Measurements from ENCODE around the gene SLC6A2. TPM values are rescaled to one million over a fixed set of nuclear protein-coding genes. Genes with fewer than 3 reads are reported as not detected.

SLC6A2 gene
- total and polyA plus RNA-seq, 2 experiments from 2014 or later = 0.35 to 0.39 TPM

GRCh38 chr16:55737318-55737717 is 81.5 kb downstream of the SLC6A2 start (continued):
- TF ChIP-seq CTCF (conservative IDR thresholded peaks at IDR 0.05; ENCODE audit: low read depth in 2 of 2) (no peak), JUNB (IDR thresholded peaks at IDR 0.05; ENCODE audit: unreplicated experiment) (no peak), STAT1 (IDR thresholded peaks at IDR 0.05; ENCODE audit: unreplicated experiment) (no peak), EZH2 (IDR thresholded peaks at IDR 0.05; ENCODE audit: low read depth, unreplicated experiment) (no peak), NANOG (IDR thresholded peaks at IDR 0.05; ENCODE audit: borderline replicate concordance) (no peak), POLR2AphosphoS5 (IDR thresholded peaks at IDR 0.05; ENCODE audit: low read depth) (no peak), REST (IDR thresholded peaks at IDR 0.05; ENCODE audit: unreplicated experiment) (no peak), ETS1 (IDR thresholded peaks at IDR 0.05) (no peak)

GRCh38 chr16:55737966-55738365 is 82.2 kb downstream of the SLC6A2 start:
- DNase-seq (ENCODE audit: low spot score) = no peak
- no peaks in the 10 kb centered on the region for H3K4me1 ChIP-seq (ENCODE audit: insufficient read depth)
- H3K27ac ChIP-seq (ENCODE audit: low read depth) = no peak overlapping the region
- Mint-ChIP-seq H3K27me3 (ENCODE audit: insufficient read depth, low read depth, poor library complexity) (peaks cover 2% of the 10 kb centered on the region), H3K27ac (no peak overlapping the region), H3K9me3 (no peaks in the 10 kb centered on the region), H3K4me3 (no peak overlapping the region), H3K4me1 (no peaks in the 10 kb centered on the region), H3K36me3 (ENCODE audit: low read depth) (no peaks in the 10 kb centered on the region)
- no peak for ATAC-seq
- no peak overlapping the region for H3K4me3 ChIP-seq
- H3K4me2 ChIP-seq = no peak overlapping the region
- peaks cover 3% of the 10 kb centered on the region; the same call in 1 of the 2 replicates for H3K9me2 ChIP-seq (ENCODE audit: insufficient read depth)
- no peaks in the 10 kb centered on the region for H3K27me3 ChIP-seq (ENCODE audit: insufficient read depth)
- no peaks in the 10 kb centered on the region for H4K20me1 ChIP-seq (replicated peaks; ENCODE audit: insufficient read depth)
- H3K79me2 ChIP-seq (replicated peaks; ENCODE audit: insufficient read depth) = no peaks in the 10 kb centered on the region
- H3F3A ChIP-seq (replicated peaks; ENCODE audit: low read depth) = no peaks in the 10 kb centered on the region
- no peaks in the 10 kb centered on the region for H3K36me3 ChIP-seq (ENCODE audit: insufficient read depth)
- H2AFZ ChIP-seq = no peak overlapping the region
- TF ChIP-seq EZH2phosphoT487 (IDR thresholded peaks at IDR 0.05; ENCODE audit: unreplicated experiment) (no peak), ZNF462 (CRISPR knock-in tag; IDR thresholded peaks at IDR 0.05) (no peak), ZNF331 (CRISPR knock-in tag; IDR thresholded peaks at IDR 0.05; ENCODE audit: low read depth) (no peak), ETS1 (IDR thresholded peaks at IDR 0.05) (no peak), STAT1 (IDR thresholded peaks at IDR 0.05; ENCODE audit: unreplicated experiment) (no peak), ZNF114 (CRISPR knock-in tag; IDR thresholded peaks at IDR 0.05) (no peak)
